ENCODE data around the gene RIN3. TPM values are rescaled to one million over a fixed set of nuclear protein-coding genes. Genes with fewer than 3 reads are reported as not detected.
A peak's percentile ranks its signal among the peaks of the same experiment; 100 is the strongest.

Gene RIN3
- total RNA-seq, 3 donors from 2014 or later (not counting 1 experiment from before 2014, with no cell fraction given), result 248 to 289 (median 282) TPM

DNA sequence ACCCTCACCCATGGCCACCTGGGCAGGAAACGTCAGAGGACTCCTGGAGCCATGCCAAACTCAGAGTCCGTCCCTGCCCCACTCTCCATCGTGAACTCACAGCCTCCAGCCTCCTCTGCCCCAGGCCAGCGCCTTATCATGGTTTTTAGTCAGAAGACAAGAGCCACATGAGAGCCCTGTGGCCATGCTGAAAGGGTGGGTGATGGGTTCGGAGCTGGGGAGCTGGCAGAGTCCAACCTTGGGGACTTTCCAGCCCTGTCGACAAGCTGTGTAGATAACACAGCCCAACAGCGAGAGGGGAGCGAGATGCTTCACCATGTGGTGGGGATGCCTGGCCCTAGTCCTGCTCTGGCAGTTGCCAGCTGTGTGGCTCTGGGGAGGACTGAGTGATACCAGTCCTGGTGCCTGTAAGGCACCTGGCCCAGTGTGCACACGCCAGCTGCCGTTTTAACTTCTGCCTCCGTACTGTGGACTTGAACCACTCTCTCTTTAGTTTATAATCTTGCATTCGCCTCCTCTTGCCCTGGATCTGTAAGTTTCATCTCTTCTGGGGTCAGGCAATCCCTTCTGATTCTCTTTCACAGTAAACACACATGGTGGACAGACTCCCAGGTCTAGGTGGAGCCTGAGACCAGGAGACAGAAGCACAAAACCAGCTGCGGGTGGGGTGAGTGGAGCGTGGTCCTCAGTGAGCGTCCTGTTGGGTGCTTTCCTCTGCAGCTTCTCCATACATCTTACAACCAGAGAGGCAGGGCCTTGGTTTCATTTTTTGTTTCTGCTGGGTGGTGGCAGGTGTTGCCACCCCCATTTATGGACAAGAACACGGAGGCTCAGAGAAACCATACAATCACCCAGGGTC, 55.3 kb downstream of the RIN3 start:
- DNase-seq (peak; percentile 69 to 82), ATAC-seq (peak; percentile 83 to 94 (median 88))
- intact Hi-C loops (cut with micrococcal nuclease), result loop anchor here (1.0 to 2.0 kb wide), 5 partner anchors 8 to 38 kb away; no protein-coding TSS in a partner anchor
- Mint-ChIP-seq H3K36me3 (no peaks in the 10 kb centered on the region), H3K27ac (peak overlapping the region; percentile 98), H3K27me3 (ENCODE audit: low read depth in 2 of 2) (no peaks in the 10 kb centered on the region), H3K4me1 (peaks cover 65 to 76% of the 10 kb centered on the region in 2 donors), H3K9me3 (no peaks in the 10 kb centered on the region), H3K4me3 (peak overlapping the region; percentile 83)
- Histone ChIP-seq H3K9me3 (ENCODE audit: control insufficient read depth, insufficient read depth, low read length) (peaks cover 5% of the 10 kb centered on the region), H3K4me3 (ENCODE audit: low read length) (no peak overlapping the region), H3K27me3 (ENCODE audit: control insufficient read depth, insufficient read depth, low read length) (no peaks in the 10 kb centered on the region), H3K27ac (ENCODE audit: low read length) (peak overlapping the region; percentile 89), H3K4me1 (ENCODE audit: control insufficient read depth, insufficient read depth, low read length) (peaks cover 82% of the 10 kb centered on the region), H3K36me3 (ENCODE audit: control insufficient read depth, insufficient read depth, low read length) (peaks cover 43% of the 10 kb centered on the region)
- 30% methylated on average over 16 of the region's 16 CpGs for WGBS (ENCODE audit: insufficient coverage)
- TF ChIP-seq, protein P1, sequence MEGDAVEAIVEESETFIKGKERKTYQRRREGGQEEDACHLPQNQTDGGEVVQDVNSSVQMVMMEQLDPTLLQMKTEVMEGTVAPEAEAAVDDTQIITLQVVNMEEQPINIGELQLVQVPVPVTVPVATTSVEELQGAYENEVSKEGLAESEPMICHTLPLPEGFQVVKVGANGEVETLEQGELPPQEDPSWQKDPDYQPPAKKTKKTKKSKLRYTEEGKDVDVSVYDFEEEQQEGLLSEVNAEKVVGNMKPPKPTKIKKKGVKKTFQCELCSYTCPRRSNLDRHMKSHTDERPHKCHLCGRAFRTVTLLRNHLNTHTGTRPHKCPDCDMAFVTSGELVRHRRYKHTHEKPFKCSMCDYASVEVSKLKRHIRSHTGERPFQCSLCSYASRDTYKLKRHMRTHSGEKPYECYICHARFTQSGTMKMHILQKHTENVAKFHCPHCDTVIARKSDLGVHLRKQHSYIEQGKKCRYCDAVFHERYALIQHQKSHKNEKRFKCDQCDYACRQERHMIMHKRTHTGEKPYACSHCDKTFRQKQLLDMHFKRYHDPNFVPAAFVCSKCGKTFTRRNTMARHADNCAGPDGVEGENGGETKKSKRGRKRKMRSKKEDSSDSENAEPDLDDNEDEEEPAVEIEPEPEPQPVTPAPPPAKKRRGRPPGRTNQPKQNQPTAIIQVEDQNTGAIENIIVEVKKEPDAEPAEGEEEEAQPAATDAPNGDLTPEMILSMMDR (IDR thresholded peaks at IDR 0.05), result no peak

DNA sequence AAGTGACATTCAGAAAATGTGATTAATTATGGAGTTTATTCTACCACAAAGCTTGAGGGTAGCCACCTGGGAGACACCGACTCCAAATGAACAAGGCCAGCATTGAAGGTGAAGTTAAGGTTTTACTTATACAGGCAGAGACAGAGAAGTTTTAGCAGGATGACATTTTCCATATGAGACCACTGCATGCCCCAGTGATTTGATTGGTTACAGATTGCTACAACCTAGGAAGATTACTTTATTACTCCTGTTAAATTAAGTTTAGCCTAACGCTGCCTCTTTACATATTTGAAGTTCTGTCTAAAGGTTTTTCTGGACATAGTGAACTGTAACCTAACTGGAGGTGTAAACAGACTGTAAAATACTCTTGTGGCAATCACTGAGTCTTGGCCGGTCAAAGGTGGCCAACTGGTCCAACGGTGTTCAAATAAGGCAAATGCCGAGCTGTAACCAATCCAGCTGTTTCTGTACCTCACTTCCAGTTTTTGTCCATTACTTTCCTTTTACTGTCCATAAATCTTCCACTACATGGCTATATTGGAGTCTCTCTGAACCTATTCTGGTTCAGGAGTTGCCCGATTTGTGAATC, 57.2 kb downstream of the RIN3 start:
- Histone ChIP-seq H3K4me1 (ENCODE audit: control insufficient read depth, insufficient read depth, low read length) (peaks cover 85% of the 10 kb centered on the region), H3K27ac (ENCODE audit: low read length) (peak overlapping the region; percentile 89), H3K27me3 (ENCODE audit: control insufficient read depth, insufficient read depth, low read length) (no peaks in the 10 kb centered on the region), H3K4me3 (ENCODE audit: low read length) (no peak overlapping the region), H3K36me3 (ENCODE audit: control insufficient read depth, insufficient read depth, low read length) (peaks cover 40% of the 10 kb centered on the region), H3K9me3 (ENCODE audit: control insufficient read depth, insufficient read depth, low read length) (peaks cover 5% of the 10 kb centered on the region)
- no peaks in the 10 kb centered on the region for H3K36me3 Mint-ChIP-seq
- peak overlapping the region; percentile 53 for H3K4me3 Mint-ChIP-seq
- 82% methylated on average over 5 of the region's 6 CpGs for WGBS (ENCODE audit: insufficient coverage)
- DNase-seq (no peak), ATAC-seq (no peak)
- intact Hi-C loops (cut with micrococcal nuclease), result no loop called here
- TF ChIP-seq, protein P1 (IDR thresholded peaks at IDR 0.05), result no peak
- peaks cover 66 to 69% of the 10 kb centered on the region in 2 donors for H3K4me1 Mint-ChIP-seq
- peak overlapping the region; percentile 98 for H3K27ac Mint-ChIP-seq
- no peaks in the 10 kb centered on the region for H3K9me3 Mint-ChIP-seq
- H3K27me3 Mint-ChIP-seq (ENCODE audit: low read depth in 2 of 2), result no peaks in the 10 kb centered on the region

DNA sequence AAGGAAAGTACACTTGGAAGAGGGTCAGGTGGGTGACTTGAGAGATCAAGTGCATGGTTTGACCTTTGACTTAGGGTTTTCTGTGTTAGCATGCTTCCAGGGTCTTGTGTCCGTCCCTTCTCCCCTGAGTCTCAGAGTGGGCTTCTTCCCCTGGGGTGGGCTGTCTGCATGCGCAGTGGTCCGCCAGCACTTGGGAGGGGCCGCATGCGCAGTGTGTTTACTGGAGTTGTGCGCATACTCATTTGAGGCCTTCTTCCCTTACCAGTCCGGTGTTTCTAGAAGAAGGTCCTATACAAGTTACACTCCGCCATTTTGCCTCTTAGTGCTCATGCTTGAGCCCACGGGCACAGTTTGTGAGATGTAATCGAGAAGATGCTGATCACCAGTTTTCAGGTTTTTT, 58.5 kb downstream of the RIN3 start:
- Mint-ChIP-seq H3K9me3 (no peaks in the 10 kb centered on the region), H3K4me3 (no peak overlapping the region), H3K4me1 (peaks cover 76 to 78% of the 10 kb centered on the region in 2 donors), H3K27ac (peak overlapping the region; percentile 98), H3K36me3 (no peaks in the 10 kb centered on the region), H3K27me3 (ENCODE audit: low read depth in 2 of 2) (no peaks in the 10 kb centered on the region)
- no peak overlapping the region for H3K4me3 ChIP-seq (ENCODE audit: low read length)
- H3K27me3 ChIP-seq (ENCODE audit: control insufficient read depth, insufficient read depth, low read length), result no peaks in the 10 kb centered on the region
- H3K9me3 ChIP-seq (ENCODE audit: control insufficient read depth, insufficient read depth, low read length), result peaks cover 3% of the 10 kb centered on the region
- peaks cover 29% of the 10 kb centered on the region for H3K36me3 ChIP-seq (ENCODE audit: control insufficient read depth, insufficient read depth, low read length)
- H3K4me1 ChIP-seq (ENCODE audit: control insufficient read depth, insufficient read depth, low read length), result peaks cover 91% of the 10 kb centered on the region
- 95% methylated on average over 10 of the region's 10 CpGs for WGBS (ENCODE audit: insufficient coverage)
- intact Hi-C loops (cut with micrococcal nuclease), result no loop called here
- H3K27ac ChIP-seq (ENCODE audit: low read length), result no peak overlapping the region
- ATAC-seq (no peak), DNase-seq (no peak)
- TF ChIP-seq, protein P1 (IDR thresholded peaks at IDR 0.05), result no peak
